Amygdala (tissue), 56 donors: ENCODE measurements around the gene TMBIM1.

Experiments
- DNase-seq, 56 donors: peaks; one replicate each; lab custom pipeline; 2025; lab: John Stamatoyannopoulos, UW

Gene TMBIM1

DNA sequence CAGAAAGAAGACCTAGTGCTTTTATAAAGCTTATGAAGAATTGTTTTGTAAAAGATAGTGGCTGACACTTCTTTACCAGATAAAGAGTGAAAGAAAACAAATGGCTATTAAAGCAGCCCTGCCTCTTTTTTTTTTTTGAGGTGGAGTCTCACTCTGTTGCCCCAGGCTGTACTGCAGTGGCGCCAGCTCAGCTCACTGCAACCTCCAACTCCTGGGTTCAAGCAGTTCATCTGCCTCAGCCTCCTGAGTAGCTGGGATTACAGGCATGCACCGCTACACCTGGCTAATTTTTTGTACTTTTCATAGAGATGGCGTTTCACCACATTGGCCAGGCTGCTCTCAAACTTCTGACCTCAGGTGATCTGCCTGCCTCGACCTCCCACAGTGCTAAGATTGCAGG is 62.5 kb downstream of the TMBIM1 start:
- DNase-seq = no peak

DNA sequence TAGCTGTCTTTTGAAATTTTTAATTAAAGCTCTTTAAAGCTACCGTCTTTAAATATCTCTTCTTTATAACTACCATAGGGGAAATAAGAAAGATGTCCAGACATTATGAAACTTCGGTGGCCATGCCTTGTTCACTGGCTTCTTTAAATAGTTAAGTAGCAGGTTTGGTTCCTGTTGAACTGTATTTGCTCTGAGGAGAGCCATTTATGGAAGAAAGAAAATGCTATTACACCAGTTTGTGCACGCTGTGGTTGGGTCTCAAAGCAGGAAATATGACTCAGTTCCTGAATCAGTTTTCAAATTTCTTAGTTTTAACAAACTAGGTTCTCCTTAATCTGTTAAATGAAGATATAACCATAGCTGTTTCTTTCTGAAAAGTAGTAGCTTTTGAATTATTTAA is 63.1 kb downstream of the TMBIM1 start:
- DNase-seq = peak in 1 of 56 donors; percentile 2

DNA sequence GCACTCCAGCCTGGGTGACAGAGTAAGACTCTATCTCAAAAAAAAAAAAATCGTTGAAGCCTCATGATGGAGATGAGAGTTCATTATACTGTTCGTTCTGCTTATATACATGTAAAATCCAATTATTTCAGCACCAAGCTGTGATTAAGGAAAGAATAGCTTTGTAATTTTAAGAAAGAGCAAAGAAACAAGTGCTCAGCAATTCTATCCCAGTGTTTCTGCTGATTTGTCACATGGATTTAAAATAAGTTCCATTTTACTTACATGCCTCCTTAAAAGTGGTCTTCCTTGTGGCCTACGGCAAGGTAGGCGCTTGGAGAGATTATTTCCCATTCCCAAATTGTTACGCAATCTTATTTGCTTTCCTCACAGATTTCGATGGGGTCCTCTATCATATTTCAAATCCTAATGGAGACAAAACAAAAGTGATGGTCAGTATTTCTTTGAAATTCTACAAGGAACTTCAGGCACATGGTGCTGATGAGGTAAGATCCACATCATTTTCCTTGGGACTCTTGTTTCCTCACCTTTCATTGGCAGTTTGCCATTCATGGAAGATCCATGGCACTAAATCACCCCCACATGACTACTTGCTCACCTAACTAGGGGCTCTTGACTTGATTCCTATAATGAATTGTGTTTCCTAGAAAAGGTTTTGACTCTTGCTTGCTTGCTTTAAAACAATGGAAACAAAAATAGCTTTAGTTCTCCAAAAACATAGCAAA is 63.8 kb downstream of the TMBIM1 start:
- no peak for DNase-seq

DNA sequence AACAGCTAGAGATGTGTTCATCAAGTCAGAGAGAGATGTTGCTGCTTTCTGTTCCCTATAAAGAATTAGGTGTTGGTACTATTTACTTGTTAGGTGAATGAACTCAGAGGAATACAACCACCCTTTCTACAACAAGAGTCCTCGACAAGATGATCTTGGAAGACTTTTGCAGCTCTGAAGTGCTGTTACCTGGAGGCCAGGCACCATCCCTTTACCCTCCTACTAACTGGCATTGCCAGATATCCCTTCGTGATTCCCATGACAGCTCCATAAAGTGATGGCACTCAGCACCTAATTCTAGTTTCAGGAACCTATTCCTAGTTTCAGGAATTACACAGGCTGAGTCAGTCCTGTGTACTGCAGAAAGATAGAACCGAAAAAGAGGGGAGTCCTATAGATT is 65.4 kb downstream of the TMBIM1 start:
- DNase-seq = no peak
